Renal cortex interstitium (tissue), 15 donors: ENCODE data around the gene FAM90A26. TPM values are rescaled to one million over a fixed set of nuclear protein-coding genes. Genes with fewer than 3 reads are reported as not detected.
"Not testable (repeated sequence)": the region's sequence is repeated elsewhere in the genome, so short reads cannot be mapped to it uniquely, and the experiment has no call there.

Experiments used
- DNase-seq, 11 donors: peaks; one replicate each; pipeline ENCODE4 v3.0.0-alpha.2; 2013; ENCODE audit warnings: low read depth in 9 of 11, low spot score in 4 of 11; ENCODE audit errors: extremely low read depth in 1 of 11
- long read RNA-seq, 16 experiments: transcript quantifications; one replicate each; lab custom pipeline, GENCODE V29; 2026
- polyA plus RNA-seq, 3 donors: library from polyadenylated mRNA; unstranded; fragments of 120-200 nt; gene quantifications; one replicate each; pipeline ENCODE4 v1.2.1, GENCODE V29; 2013; ENCODE audit not compliant: insufficient read length in 3 of 3

FAM90A26 gene, protein sequence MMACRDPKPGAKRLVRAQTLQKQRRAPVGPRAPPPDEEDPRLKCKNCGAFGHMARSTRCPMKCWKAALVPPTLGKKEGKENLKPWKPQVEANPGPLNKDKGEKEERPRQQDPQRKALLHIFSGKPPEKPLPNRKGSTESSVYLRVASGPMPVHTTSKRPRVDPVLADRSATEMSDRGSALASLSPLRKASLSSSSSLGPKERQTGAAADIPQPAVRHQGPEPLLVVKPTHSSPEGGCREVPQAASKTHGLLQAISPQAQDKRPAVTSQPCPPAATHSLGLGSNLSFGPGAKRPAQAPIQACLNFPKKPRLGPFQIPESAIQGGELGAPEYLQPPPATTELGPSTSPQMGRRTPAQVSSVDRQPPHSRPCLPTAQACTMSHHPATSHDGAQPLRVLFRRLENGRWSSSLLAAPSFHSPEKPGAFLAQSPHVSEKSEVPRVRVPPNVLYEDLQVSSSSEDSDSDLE
- under 1 TPM in 2 of 3 donors, not detected in 1; 0.11 to 0.20 TPM for polyA plus RNA-seq
- long read RNA-seq, donor 1 = 0 reads
- long read RNA-seq, donor 2 = 0 reads
- long read RNA-seq, donor 3 = 0 reads
- long read RNA-seq, donor 4 = 0 reads
- long read RNA-seq, donor 5 = 0 reads
- long read RNA-seq, donor 6 = 0 reads
- long read RNA-seq, donor 7 = 0 reads
- long read RNA-seq, donor 8 = 0 reads
- long read RNA-seq, donor 9 = 0 reads
- long read RNA-seq, donor 10 = 0 reads
- long read RNA-seq, donor 11 = 0 reads
- long read RNA-seq, donor 12 = 0 reads
- long read RNA-seq, donor 13 = 0 reads
- long read RNA-seq, donor 14 = 0 reads
- long read RNA-seq, donor 15 = 0 reads
- long read RNA-seq, donor 16 = 0 reads

DNA sequence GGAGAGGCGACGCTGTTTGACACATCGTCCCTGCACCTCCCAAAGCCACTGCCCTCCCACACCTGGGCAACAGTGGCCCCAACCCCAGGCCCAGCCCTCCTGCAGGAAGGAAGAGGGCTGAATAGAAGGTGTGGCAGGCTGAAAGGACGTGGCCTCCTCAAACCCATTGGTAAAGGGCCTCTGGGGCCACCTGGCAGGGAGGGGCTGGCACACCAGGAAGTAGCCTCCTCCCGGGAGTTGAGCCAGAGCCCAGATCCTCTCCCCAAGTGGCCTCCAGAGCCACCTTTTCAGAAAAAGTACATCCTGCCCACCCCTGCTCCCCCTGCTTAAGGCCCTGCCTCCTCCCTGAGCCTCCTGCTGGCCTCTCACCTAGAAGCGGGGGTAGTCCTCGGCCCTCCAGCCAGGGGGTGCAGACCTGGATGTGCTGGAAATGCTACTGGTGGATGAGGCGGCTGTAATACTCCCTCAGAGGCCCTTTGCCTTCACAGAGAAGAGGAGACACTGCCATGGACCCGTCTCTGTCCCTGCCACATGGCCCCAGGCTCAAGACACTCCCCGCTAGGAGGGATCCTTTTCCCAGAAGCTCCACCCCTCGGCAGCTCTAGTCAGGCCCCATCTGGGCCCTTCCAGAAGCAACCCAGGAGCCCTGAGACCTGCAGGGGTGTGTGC is at the start of gene FAM90A26:
Gene FAM90A26, plus strand, starts transcription at position 619 of the 669 bp plus-strand sequence. CDS start 2,764 bp downstream, outside the sequence.
- DNase-seq = not testable (repeated sequence)

DNA sequence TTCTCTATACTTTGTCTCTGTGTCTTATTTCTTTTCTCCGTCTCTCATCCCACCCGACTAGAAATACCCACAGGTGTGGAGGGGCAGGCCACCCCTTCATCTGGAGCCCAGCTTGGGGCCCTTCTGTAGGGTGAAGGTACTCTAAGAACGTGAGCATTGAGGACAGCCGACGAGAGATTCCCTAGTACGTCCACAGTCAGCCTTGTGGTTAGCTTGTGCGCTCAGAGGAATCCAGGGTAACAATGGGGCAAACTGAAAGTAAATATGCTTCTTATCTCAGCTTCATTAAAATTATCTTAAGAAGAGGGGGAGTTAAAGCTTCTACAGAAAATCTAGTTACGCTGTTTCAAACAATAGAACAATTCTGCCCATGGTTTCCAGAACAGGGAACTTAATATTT is 47.5 kb upstream of the FAM90A26 start:
- not testable (repeated sequence) for DNase-seq

GRCh38 chr4:9123572-9124007 is 46.6 kb upstream of the FAM90A26 start:
- peak in 7 of 11 donors; percentile 14 to 66 (median 46) for DNase-seq

DNA sequence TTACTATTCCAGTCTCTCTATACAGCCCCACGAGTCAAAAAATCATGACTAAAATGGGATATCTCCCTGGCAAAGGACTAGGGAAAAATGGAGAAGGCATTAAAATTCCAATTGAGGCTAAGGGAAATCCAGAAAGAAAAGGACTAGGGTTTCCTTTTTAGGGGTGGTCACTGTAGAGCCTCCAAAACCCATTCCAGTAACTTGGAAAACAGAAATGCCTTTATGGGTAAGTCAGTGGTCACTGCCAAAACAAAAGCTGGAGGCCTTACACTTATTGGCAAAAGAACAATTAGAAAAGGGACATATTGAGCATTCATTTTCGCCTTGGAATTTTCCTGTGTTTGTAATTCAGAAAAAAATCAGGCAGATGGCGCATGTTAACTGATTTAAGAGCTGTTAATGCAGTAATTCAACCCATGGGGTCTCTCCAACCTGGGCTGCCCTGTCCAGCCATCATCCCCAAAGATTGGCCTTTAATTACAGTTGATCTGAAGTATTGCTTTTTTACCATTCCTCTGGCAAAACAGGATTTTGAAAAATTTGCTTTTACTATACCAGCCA is 44.5 kb upstream of the FAM90A26 start:
- not testable (repeated sequence) for DNase-seq

GRCh38 chr4:9131420-9131819 is 38.8 kb upstream of the FAM90A26 start:
- not testable (repeated sequence) for DNase-seq

GRCh38 chr4:9132849-9133248 is 37.4 kb upstream of the FAM90A26 start:
- DNase-seq = not testable (repeated sequence)

DNA sequence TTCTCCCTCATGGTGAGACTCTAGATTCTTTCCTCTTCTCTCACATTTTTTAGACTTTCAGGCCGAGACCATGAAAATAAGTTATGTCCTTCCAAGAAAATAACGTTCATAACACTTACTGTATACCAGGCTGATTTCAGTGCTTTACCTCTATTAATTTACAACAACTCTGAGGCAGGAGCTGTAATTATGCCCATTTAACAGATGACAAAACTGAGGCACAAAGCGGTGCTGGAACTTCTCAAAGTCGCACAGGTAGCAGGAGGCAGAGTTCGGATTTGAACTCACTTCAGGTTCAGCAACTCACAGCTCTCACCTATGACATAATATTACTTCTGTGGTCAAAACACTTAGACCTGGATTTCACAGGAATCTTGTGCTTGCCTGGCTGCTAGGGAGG is 36.2 kb upstream of the FAM90A26 start:
- not testable (repeated sequence) for DNase-seq

- DNase-seq = not testable (repeated sequence)
Measured at GRCh38 chr4:9134556-9134955, 35.7 kb upstream of the FAM90A26 start.

- DNase-seq = not testable (repeated sequence)
Measured at GRCh38 chr4:9141050-9141449, 29.2 kb upstream of the FAM90A26 start.

GRCh38 chr4:9142786-9143185 is 27.4 kb upstream of the FAM90A26 start:
- not testable (repeated sequence) for DNase-seq

GRCh38 chr4:9143421-9144080 is 26.7 kb upstream of the FAM90A26 start:
- DNase-seq = no peak

- DNase-seq = no peak
Measured at GRCh38 chr4:9146967-9147366, 23.2 kb upstream of the FAM90A26 start.

- not testable (repeated sequence) for DNase-seq
Measured at GRCh38 chr4:9147368-9147767, 22.8 kb upstream of the FAM90A26 start.

GRCh38 chr4:9148611-9149409 is 21.4 kb upstream of the FAM90A26 start:
- not testable (repeated sequence) for DNase-seq

DNA sequence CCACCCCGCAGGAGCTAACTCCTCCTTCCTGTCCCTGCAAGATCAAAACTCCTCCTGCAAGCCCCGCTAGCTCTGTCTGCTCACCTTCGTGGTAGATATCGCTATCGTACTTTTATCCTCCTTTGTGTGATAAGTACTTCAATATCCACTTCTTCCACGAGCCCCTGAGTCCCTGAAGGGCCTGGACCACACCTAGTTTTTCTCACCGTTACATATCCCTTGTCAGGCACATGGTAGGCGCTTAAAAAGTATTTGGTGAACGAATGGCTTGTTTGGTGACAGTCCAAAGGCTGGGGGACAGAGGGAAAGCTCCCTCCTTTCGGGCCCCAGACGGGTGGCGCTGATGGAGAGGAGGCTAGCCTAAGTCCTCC is 18.4 kb upstream of the FAM90A26 start:
- peak in 3 of 11 donors; percentile 18 to 23 (median 21) for DNase-seq

DNA sequence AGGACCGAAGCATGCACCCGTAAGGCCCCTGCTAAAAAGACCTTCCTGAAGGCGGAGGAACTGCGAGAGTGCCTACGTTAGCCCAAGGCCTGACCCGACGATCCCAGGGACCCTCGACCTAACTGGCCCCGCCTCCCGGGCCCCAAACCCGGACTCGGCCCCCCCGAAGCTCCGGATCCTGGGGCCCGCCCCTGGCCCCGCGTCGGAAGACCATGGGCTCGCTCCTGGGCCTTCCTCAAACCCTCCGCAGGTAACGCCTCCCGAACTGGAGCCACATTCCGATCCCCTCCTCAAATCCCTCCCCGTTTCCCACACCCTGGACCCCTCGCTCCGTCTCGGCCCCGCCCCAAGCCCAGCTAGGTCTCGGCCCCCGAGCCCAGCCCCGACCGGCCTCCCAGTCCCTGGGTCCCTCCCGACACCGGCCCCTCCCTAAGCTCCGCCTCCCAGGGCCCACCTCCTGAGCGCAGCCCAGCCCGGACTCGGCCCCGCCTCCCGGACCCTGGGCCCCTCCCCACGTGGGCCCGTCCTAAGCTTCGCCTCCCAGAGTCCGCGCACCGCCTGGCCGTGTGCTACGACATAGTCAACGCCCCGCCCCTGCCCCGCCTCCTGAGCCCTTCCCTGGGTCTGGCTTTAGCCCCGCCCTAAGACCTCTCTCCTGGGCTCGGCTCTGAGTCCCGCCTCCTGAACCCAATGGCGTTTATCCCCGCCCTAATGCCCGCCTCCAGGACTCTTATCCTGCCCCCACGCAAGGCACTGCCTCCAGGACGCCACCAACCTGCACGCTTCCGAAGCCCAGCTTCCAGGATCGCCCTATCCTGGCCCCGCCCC is 17.8 kb upstream of the FAM90A26 start:
- peak; percentile 68 to 93 (median 89) for DNase-seq

DNA sequence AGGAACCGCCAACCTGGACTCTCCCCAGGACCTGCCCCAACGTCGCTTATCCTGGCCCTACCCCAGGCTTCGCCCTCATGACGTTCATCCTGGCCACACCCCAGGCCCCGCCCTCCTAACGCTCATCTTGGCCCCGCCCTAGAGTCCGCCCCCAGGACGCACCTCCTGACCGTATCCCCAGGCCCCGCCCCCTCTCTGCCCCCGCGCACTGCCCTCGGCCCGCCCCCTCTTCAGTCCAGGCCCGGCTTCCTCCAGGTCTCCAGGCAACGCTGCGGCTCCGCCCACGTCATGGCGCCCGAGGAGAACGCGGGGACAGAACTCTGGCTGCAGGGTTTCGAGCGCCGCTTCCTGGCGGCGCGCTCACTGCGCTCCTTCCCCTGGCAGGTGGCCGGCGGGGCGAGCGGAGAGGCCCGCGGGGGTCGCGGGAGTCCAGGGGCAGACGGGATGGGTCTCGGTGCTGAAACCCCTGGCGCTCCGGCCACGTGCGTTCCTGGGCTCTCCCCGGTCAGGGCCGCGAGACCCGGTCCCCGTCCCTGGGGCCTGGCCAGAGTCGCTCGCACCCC is 17.1 kb upstream of the FAM90A26 start:
- peak; percentile 89 to 99 (median 93) for DNase-seq
